Left renal pelvis (tissue), 4 donors: ENCODE measurements around the gene P4HA1. TPM values are rescaled to one million over a fixed set of nuclear protein-coding genes. Genes with fewer than 3 reads are reported as not detected.
"Not testable (repeated sequence)": the region's sequence is repeated elsewhere in the genome, so short reads cannot be mapped to it uniquely, and the experiment has no call there.

Source experiments
- DNase-seq, 4 donors: peaks; one replicate each; pipeline ENCODE4 v3.0.0-alpha.2; 2013; ENCODE audit warnings: low read depth in 4 of 4, low spot score in 3 of 4
- polyA plus RNA-seq, 4 donors: library from polyadenylated mRNA; unstranded; fragments of 120-200 nt; gene quantifications; one replicate each; pipeline ENCODE4 v1.2.1, GENCODE V29; 2013; ENCODE audit not compliant: insufficient read length in 4 of 4

Gene P4HA1
- 100 to 1,000 TPM in 1 of 4 donors, 10 to 100 TPM in 3; 74.6 to 114 (median 88.6) TPM for polyA plus RNA-seq

- DNase-seq = peak; percentile 85 to 91 (median 90)
Observed at GRCh38 chr10:73096449-73097304, at the start of gene P4HA1. Gene P4HA1 (minus strand): TSS chr10:73096866. CDS start chr10:73074883, 21,983 bp downstream.

GRCh38 chr10:73141603-73142002 is 44.9 kb upstream of the P4HA1 start:
- DNase-seq = no peak

DNA sequence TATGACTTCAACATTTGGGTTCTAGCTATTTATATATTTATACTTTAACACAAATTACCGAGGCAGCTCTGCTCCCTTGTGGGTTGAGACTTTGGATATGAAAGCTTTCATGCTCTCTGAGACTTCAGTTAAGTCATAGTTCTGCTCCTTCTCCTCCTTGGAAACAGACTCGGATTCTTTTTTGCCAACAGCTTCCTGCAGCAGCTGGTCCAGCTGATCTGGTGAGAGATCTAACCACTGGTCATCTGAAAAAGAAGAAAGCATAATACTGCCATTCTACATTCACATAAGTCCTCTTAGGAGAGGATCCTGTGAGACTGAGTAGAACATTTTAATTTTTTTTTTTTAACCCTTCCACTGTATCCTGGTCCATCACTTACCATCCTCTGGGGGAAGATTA is 42.6 kb upstream of the P4HA1 start:
- DNase-seq = no peak

GRCh38 chr10:73136627-73137026 is 40.0 kb upstream of the P4HA1 start:
- no peak for DNase-seq

GRCh38 chr10:73134727-73135126 is 38.1 kb upstream of the P4HA1 start:
- DNase-seq = no peak

DNA sequence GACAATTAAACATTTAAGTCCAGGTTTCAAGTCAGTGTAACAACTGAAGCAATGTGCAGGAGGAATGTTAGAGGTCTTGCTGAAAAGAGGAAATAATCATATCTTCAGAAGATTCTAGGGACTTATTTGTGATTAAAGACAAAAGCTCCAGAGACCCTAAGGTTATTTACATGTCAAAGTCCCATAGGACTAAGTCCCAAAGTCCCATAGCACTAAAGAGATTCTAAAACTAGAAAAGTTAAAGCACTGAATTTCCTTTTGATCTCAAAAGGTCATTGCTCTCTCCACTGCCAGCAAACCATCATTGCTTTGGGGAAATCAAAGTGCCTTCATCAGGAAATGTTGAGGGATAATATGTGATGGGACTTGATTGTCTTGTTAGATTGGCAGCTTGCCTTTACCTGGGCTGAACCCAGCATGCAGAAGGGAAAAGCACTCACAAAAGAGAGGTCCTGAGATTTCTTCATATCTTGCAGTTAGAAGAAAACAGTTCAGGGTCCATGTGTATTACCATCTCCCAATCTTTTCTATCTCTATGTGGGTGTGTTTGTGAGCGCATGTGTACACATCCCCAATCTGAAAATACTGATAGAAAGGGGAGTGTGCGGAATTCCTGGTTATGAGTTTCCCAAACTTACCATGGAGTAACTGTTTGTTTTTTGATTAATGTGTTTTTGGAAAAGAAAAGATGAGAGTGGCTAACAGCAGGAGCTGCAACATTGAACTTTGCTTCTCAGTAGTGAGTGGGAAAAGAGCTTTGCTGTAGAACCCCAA is 35.4 kb upstream of the P4HA1 start:
- no peak for DNase-seq

- no peak for DNase-seq
Observed at GRCh38 chr10:73131301-73131700, 34.6 kb upstream of the P4HA1 start.

- no peak for DNase-seq
Observed at GRCh38 chr10:73126343-73126742, 29.7 kb upstream of the P4HA1 start.

DNA sequence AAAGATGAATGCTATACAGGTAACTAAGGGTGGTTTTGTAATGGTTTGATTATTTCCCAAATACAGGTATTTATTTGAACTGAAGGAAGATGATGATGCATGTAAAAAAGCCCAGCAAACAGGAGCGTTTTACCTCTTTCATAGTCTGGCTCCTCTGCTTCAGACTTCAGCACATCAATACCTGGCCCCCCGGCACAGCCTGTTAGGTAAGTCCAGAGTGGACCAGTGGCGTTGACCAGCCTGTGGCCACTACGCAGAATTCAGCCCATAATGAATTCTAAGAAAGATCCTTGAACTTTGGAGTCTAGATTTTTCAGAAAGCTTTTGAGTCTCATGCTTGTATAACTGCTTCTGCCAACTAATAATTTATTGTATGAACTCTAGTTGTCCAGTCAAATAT is 23.3 kb upstream of the P4HA1 start:
- no peak for DNase-seq

GRCh38 chr10:73119457-73119856 is 22.8 kb upstream of the P4HA1 start:
- DNase-seq = no peak

DNA sequence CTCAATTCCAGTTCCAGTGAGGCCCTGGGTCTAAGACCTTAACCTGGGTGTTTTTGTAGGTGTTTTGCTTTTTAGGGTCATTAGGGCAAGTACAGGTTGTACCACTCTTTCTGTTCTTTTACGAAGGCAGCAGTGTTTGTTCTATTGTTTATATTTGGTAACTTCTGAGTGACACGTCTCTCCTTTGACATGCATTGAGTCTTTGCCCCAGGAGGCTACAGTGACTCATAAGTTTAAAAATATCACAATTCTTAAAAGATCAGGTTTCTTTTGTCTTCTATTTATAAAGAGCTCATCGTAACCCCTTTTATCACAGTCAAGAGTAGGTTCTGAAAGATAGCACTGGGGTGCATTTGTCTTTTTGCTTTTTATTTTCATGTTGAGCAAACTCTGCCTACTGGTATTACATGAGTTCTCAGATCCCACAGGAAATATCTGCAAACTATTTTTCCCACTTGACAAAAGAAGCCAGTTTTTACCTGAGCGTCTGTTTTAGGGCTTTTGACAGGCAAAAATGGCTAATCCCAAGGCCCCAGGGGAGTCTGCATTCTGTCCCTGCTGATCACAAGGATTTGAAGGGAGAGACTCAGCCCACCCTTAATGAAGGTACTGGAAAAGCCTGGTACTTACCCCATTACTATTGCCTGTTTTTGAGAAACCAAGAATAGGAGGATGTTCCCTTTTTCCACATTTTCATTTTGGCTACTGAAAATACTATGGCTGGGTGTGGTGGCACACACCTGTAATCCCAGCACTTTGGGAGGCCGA is 21.5 kb upstream of the P4HA1 start:
- no peak for DNase-seq

DNA sequence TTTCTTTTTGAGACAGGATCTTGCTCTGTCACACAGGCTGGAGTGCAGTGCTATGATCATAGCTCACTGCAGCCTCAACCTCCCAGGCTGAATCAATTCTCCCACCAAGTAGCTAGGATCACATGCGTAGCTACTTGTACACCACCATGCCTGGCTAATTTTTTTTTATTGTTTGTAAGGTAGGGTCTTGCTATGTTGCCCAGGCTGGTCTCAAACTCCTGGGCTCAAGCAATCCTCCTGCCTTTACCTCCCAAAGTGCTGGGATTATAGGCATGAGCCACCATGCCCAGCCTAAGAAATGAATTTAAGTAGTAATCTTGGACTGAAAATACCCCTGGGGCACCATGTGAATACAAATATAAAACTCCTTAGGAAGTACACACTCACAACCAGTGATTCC is 19.4 kb upstream of the P4HA1 start:
- DNase-seq = no peak

- no peak for DNase-seq
Observed at GRCh38 chr10:73113551-73113950, 16.9 kb upstream of the P4HA1 start.

- not testable (repeated sequence) for DNase-seq
Observed at GRCh38 chr10:73112032-73112431, 15.4 kb upstream of the P4HA1 start.

GRCh38 chr10:73110345-73110849 is 13.7 kb upstream of the P4HA1 start, which contains the start of gene NUDT13:
Gene NUDT13 (plus strand): TSS chr10:73110455. CDS start chr10:73114366, 3,911 bp downstream.
- DNase-seq = peak; percentile 68 to 83 (median 74)

- DNase-seq = not testable (repeated sequence)
Observed at GRCh38 chr10:73109248-73109652, 12.6 kb upstream of the P4HA1 start.

DNA sequence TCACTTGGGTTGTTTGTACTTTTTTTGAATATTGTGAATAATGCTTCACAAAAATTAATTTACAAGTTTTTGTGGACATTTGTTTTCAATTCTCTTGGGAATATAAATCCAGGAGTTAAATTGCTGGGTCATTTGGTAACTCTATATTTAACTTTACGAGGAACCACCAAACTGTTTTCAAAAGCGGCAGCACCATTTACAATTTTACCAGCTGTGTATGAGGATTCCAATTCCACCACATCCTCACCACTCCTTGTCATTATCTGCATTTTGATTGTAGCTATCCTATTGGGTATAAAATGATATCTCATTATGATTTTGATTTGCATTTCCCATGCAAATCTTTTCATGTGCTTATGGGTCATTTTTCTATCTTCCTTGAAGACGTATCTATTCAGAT is 9.6 kb upstream of the P4HA1 start:
- no peak for DNase-seq

GRCh38 chr10:73099141-73099540 is 2.5 kb upstream of the P4HA1 start:
- DNase-seq = no peak

DNA sequence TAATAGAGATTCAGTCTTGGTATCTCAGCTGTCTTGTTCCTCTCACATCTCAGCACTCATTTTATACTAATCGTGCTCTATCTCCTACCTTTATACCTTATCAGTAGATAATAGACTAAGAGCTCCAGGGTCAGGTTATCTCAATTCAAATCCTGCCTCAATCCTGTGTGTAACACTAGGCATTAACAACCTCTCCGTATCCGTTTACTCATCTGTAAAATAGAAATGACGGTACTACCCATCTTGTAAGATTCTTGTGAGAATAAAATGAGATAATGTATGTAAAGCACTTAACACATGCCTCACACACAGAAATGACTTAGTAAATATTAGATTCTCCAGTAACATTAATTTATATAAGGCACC is 622 bp upstream of the P4HA1 start:
- DNase-seq = no peak

DNA sequence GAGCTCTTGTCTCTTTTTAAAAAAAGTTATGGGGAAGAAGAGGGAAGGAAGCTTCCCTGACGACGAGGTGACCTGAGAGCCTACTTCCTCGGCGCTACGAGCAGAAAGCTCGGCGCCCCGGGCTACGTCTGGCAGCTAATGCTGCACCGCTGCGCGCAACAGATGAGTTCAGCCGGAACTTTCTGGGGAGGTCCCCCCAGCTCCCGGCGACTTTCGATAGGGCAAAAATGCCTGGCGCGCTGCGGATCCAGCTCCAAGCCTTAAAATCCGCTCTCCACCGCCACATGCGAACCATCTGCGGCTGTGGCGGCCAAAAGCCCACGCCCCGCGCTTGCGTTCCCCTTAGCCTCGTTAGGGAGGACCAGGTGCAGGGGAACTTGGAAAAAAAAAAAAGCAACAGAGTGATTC is 621 bp downstream of the P4HA1 start:
- DNase-seq = peak in 1 of 4 donors; percentile 48
